ENCODE measurements around the gene VASH2. TPM values are rescaled to one million over a fixed set of nuclear protein-coding genes. Genes with fewer than 3 reads are reported as not detected.

The VASH2 gene
- total RNA-seq, 2 donors from 2014 or later: 0.07 to 0.55 TPM

- H3K4me1 Mint-ChIP-seq: peaks cover 9% of the 10 kb centered on the region
- peaks cover 7% of the 10 kb centered on the region for H3K36me3 Mint-ChIP-seq (ENCODE audit: low read depth)
- ATAC-seq: no peak
- peaks cover 49% of the 10 kb centered on the region for H3K27me3 Mint-ChIP-seq
- H3K27ac Mint-ChIP-seq: no peak overlapping the region
- DNase-seq: no peak
- H3K4me3 Mint-ChIP-seq: no peak overlapping the region
- H3K9me3 ChIP-seq (ENCODE audit: control insufficient read depth, low read length, poor library complexity, severe bottlenecking): no peaks in the 10 kb centered on the region
Measured at GRCh38 chr1:212917134-212917485, 33.2 kb upstream of the VASH2 start.

GRCh38 chr1:212917858-212918257 is 32.5 kb upstream of the VASH2 start:
- Mint-ChIP-seq H3K36me3 (ENCODE audit: low read depth) (peaks cover 7% of the 10 kb centered on the region), H3K27ac (no peak overlapping the region), H3K27me3 (peaks cover 57% of the 10 kb centered on the region), H3K4me1 (peaks cover 9% of the 10 kb centered on the region), H3K4me3 (no peak overlapping the region)
- ATAC-seq (no peak), DNase-seq (no peak)
- H3K9me3 ChIP-seq (ENCODE audit: control insufficient read depth, low read length, poor library complexity, severe bottlenecking): no peaks in the 10 kb centered on the region

GRCh38 chr1:212918824-212919223 is 31.5 kb upstream of the VASH2 start:
- peaks cover 59% of the 10 kb centered on the region for H3K27me3 Mint-ChIP-seq
- DNase-seq: no peak
- H3K36me3 Mint-ChIP-seq (ENCODE audit: low read depth): peaks cover 7% of the 10 kb centered on the region
- H3K9me3 ChIP-seq (ENCODE audit: control insufficient read depth, low read length, poor library complexity, severe bottlenecking): no peaks in the 10 kb centered on the region
- ATAC-seq: no peak
- no peak overlapping the region for H3K4me3 Mint-ChIP-seq
- no peak overlapping the region for H3K27ac Mint-ChIP-seq
- peaks cover 9% of the 10 kb centered on the region for H3K4me1 Mint-ChIP-seq

- Mint-ChIP-seq H3K36me3 (ENCODE audit: low read depth) (peaks cover 5% of the 10 kb centered on the region), H3K4me1 (peaks cover 6% of the 10 kb centered on the region), H3K4me3 (no peak overlapping the region), H3K27me3 (peaks cover 60% of the 10 kb centered on the region), H3K27ac (no peak overlapping the region)
- DNase-seq (no peak), ATAC-seq (no peak)
- H3K9me3 ChIP-seq (ENCODE audit: control insufficient read depth, low read length, poor library complexity, severe bottlenecking): no peaks in the 10 kb centered on the region
Measured at GRCh38 chr1:212920246-212920645, 30.1 kb upstream of the VASH2 start.

- H3K36me3 Mint-ChIP-seq (ENCODE audit: low read depth): peaks cover 5% of the 10 kb centered on the region
- H3K27ac Mint-ChIP-seq: no peak overlapping the region
- H3K9me3 ChIP-seq (ENCODE audit: control insufficient read depth, low read length, poor library complexity, severe bottlenecking): no peaks in the 10 kb centered on the region
- H3K4me1 Mint-ChIP-seq: peaks cover 6% of the 10 kb centered on the region
- no peak for ATAC-seq
- no peak overlapping the region for H3K4me3 Mint-ChIP-seq
- peaks cover 53% of the 10 kb centered on the region for H3K27me3 Mint-ChIP-seq
- no peak for DNase-seq
Measured at GRCh38 chr1:212920896-212921295, 29.4 kb upstream of the VASH2 start.

- Mint-ChIP-seq H3K4me3 (no peak overlapping the region), H3K27me3 (peaks cover 44% of the 10 kb centered on the region), H3K27ac (no peak overlapping the region), H3K36me3 (ENCODE audit: low read depth) (peaks cover 2% of the 10 kb centered on the region), H3K4me1 (peaks cover 2% of the 10 kb centered on the region)
- no peak for ATAC-seq
- no peak for DNase-seq
- no peaks in the 10 kb centered on the region for H3K9me3 ChIP-seq (ENCODE audit: control insufficient read depth, low read length, poor library complexity, severe bottlenecking)
Measured at GRCh38 chr1:212922016-212922415, 28.3 kb upstream of the VASH2 start.

- peaks cover 2% of the 10 kb centered on the region for H3K36me3 Mint-ChIP-seq (ENCODE audit: low read depth)
- DNase-seq (no peak), ATAC-seq (no peak)
- H3K4me1 Mint-ChIP-seq: no peaks in the 10 kb centered on the region
- H3K27me3 Mint-ChIP-seq: peaks cover 31% of the 10 kb centered on the region
- H3K27ac Mint-ChIP-seq: no peak overlapping the region
- H3K4me3 Mint-ChIP-seq: no peak overlapping the region
- no peaks in the 10 kb centered on the region for H3K9me3 ChIP-seq (ENCODE audit: control insufficient read depth, low read length, poor library complexity, severe bottlenecking)
Measured at GRCh38 chr1:212926372-212926771, 24.0 kb upstream of the VASH2 start.

- H3K4me3 Mint-ChIP-seq: no peak overlapping the region
- DNase-seq: no peak
Measured at GRCh38 chr1:212928323-212929291, 21.7 kb upstream of the VASH2 start.

GRCh38 chr1:212930986-212931678 is 19.2 kb upstream of the VASH2 start:
- no peak overlapping the region for H3K4me3 Mint-ChIP-seq
- no peak overlapping the region for H3K27ac Mint-ChIP-seq
- peaks cover 9% of the 10 kb centered on the region for H3K27me3 Mint-ChIP-seq
- DNase-seq: no peak
- H3K4me1 Mint-ChIP-seq: no peaks in the 10 kb centered on the region
- no peak for ATAC-seq
- no peaks in the 10 kb centered on the region for H3K9me3 ChIP-seq (ENCODE audit: control insufficient read depth, low read length, poor library complexity, severe bottlenecking)
- no peaks in the 10 kb centered on the region for H3K36me3 Mint-ChIP-seq (ENCODE audit: low read depth)

More at GRCh38 chr1:212928323-212929291, 21.7 kb upstream of the VASH2 start:
- Mint-ChIP-seq H3K36me3 (ENCODE audit: low read depth) (peaks cover 2% of the 10 kb centered on the region), H3K27me3 (peaks cover 18% of the 10 kb centered on the region), H3K4me1 (no peaks in the 10 kb centered on the region), H3K27ac (no peak overlapping the region)
- no peak for ATAC-seq
- no peaks in the 10 kb centered on the region for H3K9me3 ChIP-seq (ENCODE audit: control insufficient read depth, low read length, poor library complexity, severe bottlenecking)

- Mint-ChIP-seq H3K36me3 (ENCODE audit: low read depth) (no peaks in the 10 kb centered on the region), H3K4me1 (no peaks in the 10 kb centered on the region), H3K27ac (no peak overlapping the region), H3K27me3 (no peaks in the 10 kb centered on the region), H3K4me3 (no peak overlapping the region)
- H3K9me3 ChIP-seq (ENCODE audit: control insufficient read depth, low read length, poor library complexity, severe bottlenecking): no peaks in the 10 kb centered on the region
- DNase-seq (no peak), ATAC-seq (no peak)
Measured at GRCh38 chr1:212933815-212934471, 16.4 kb upstream of the VASH2 start.

GRCh38 chr1:212935387-212935981 is 14.9 kb upstream of the VASH2 start:
- no peaks in the 10 kb centered on the region for H3K4me1 Mint-ChIP-seq
- H3K9me3 ChIP-seq (ENCODE audit: control insufficient read depth, low read length, poor library complexity, severe bottlenecking): no peaks in the 10 kb centered on the region
- ATAC-seq: no peak

GRCh38 chr1:212937034-212937433 is 13.3 kb upstream of the VASH2 start:
- Mint-ChIP-seq H3K36me3 (ENCODE audit: low read depth) (peaks cover 4% of the 10 kb centered on the region), H3K4me1 (no peaks in the 10 kb centered on the region), H3K27ac (no peak overlapping the region), H3K27me3 (no peaks in the 10 kb centered on the region), H3K4me3 (no peak overlapping the region)
- ATAC-seq (no peak), DNase-seq (no peak)
- no peaks in the 10 kb centered on the region for H3K9me3 ChIP-seq (ENCODE audit: control insufficient read depth, low read length, poor library complexity, severe bottlenecking)

More at GRCh38 chr1:212935387-212935981, 14.9 kb upstream of the VASH2 start:
- no peaks in the 10 kb centered on the region for H3K27me3 Mint-ChIP-seq
- no peak overlapping the region for H3K4me3 Mint-ChIP-seq
- no peak for DNase-seq
- H3K36me3 Mint-ChIP-seq (ENCODE audit: low read depth): no peaks in the 10 kb centered on the region
- H3K27ac Mint-ChIP-seq: no peak overlapping the region

GRCh38 chr1:212938846-212939245 is 11.5 kb upstream of the VASH2 start:
- ATAC-seq (no peak), DNase-seq (no peak)
- Mint-ChIP-seq H3K4me3 (no peak overlapping the region), H3K36me3 (ENCODE audit: low read depth) (peaks cover 4% of the 10 kb centered on the region), H3K27ac (no peak overlapping the region), H3K27me3 (no peaks in the 10 kb centered on the region), H3K4me1 (no peaks in the 10 kb centered on the region)
- no peaks in the 10 kb centered on the region for H3K9me3 ChIP-seq (ENCODE audit: control insufficient read depth, low read length, poor library complexity, severe bottlenecking)

All from T-helper 17 cell (primary cell).